Endothelial cell of umbilical vein (primary cell): ENCODE data around the gene DDX52. TPM values are rescaled to one million over a fixed set of nuclear protein-coding genes. Genes with fewer than 3 reads are reported as not detected.

Source experiments
- BruUV-seq: library from RNA; stranded (reverse); fragments of 400-500 nt; replicated peaks from 2 replicates; lab custom pipeline; 2021; lab: Mats Ljungman, UMichigan
- CTCF ChIA-PET: fragments of 300-600, 350-600 bp; sonication (Branson Sonifier 250); formaldehyde crosslinking; loops from one replicate; lab custom pipeline; 2021; ENCODE audit warnings: antibody characterized with exemption, inconsistent platforms; lab: Charles Lee
- POLR2A ChIA-PET: fragments of 300-600, 350-600 bp; sonication (Branson Sonifier 250); formaldehyde crosslinking; loops from one replicate; lab custom pipeline; 2021; ENCODE audit warnings: antibody characterized with exemption, inconsistent platforms; lab: Charles Lee
- DNase-seq: peaks from one replicate; pipeline ENCODE4 v3.0.0-alpha.2; 2011; ENCODE audit warnings: low read depth, low spot score
- FAIRE-seq: peaks from 2 replicates; lab custom pipeline; 2011; peaks lifted over from hg19 to GRCh38; lab: Jason Lieb, UNC
- H2AFZ ChIP-seq: 2 replicates; pipeline ENCODE4 v1.6.0; 2012; ENCODE audit warnings: low read depth, low read length, control low read depth, inconsistent platforms
- H3K27ac ChIP-seq: 2 replicates; pipeline ENCODE4 v1.5.1; 2011; ENCODE audit warnings: low read depth, mild to moderate bottlenecking, control low read depth, low read length, moderate library complexity; ENCODE audit not compliant: insufficient read depth
- H3K27me3 ChIP-seq, 2 experiments: 2 replicates each; pipeline versions ENCODE4 v1.6.0 to v1.6.1; 2011; ENCODE audit warnings: low read length in 2 of 2, mixed read lengths in 1 of 2; ENCODE audit not compliant: control insufficient read depth in 2 of 2, insufficient read depth in 2 of 2
- H3K36me3 ChIP-seq, 2 experiments: 2 replicates in 1 of 2; 3 replicates in 1 of 2; pipeline ENCODE4 v1.5.1; 2011; ENCODE audit warnings: low read length in 2 of 2, mild to moderate bottlenecking in 1 of 2, moderate library complexity in 1 of 2; ENCODE audit not compliant: control insufficient read depth in 2 of 2, insufficient read depth in 2 of 2; ENCODE audit errors: extremely low read depth in 1 of 2
- H3K4me1 ChIP-seq: 3 replicates; pipeline ENCODE4 v1.5.1; 2011; ENCODE audit warnings: mild to moderate bottlenecking, low read length; ENCODE audit not compliant: control insufficient read depth, insufficient read depth; ENCODE audit errors: extremely low read depth
- H3K4me2 ChIP-seq: 2 replicates; pipeline ENCODE4 v1.6.1; 2011; ENCODE audit warnings: low read length, control low read depth, mixed read lengths; ENCODE audit not compliant: insufficient read depth
- H3K4me3 ChIP-seq, 3 experiments: fragments of 200-600 bp in 1 of 3; sonication (generic), shearing (Covaris generic) in 1 of 3; replicated peaks in 1 of 3; 2 replicates each; pipeline ENCODE4 v1.5.1; 2011 to 2016; ENCODE audit warnings: control low read depth in 3 of 3, low read length in 3 of 3, mild to moderate bottlenecking in 2 of 3, inconsistent platforms in 1 of 3, low read depth in 1 of 3, moderate library complexity in 1 of 3; ENCODE audit not compliant: insufficient read depth in 1 of 3
- H3K79me2 ChIP-seq: 2 replicates; pipeline ENCODE4 v1.6.0; 2012; ENCODE audit warnings: low read length, inconsistent platforms; ENCODE audit not compliant: control insufficient read depth, insufficient read depth
- H3K9ac ChIP-seq: replicated peaks from 2 replicates; pipeline ENCODE3; 2011; ENCODE audit warnings: low read length, control low read depth; ENCODE audit not compliant: insufficient read depth; ENCODE audit errors: extremely low read depth
- H3K9me1 ChIP-seq: replicated peaks from 3 replicates; pipeline ENCODE4 v1.6.0; 2011; ENCODE audit warnings: mild to moderate bottlenecking, low read length; ENCODE audit not compliant: control insufficient read depth, insufficient read depth; ENCODE audit errors: extremely low read depth
- H3K9me3 ChIP-seq: replicated peaks from 2 replicates; pipeline ENCODE4 v1.5.1; 2012; ENCODE audit warnings: low read length, inconsistent platforms; ENCODE audit not compliant: control insufficient read depth, insufficient read depth
- H4K20me1 ChIP-seq: replicated peaks from 2 replicates; pipeline ENCODE3; 2011; ENCODE audit warnings: mild to moderate bottlenecking, low read length; ENCODE audit not compliant: control insufficient read depth, insufficient read depth; ENCODE audit errors: extremely low read depth
- EZH2 ChIP-seq: IDR thresholded peaks from 2 replicates; pipeline ENCODE4 v1.6.1; 2012; ENCODE audit warnings: borderline replicate concordance, low read depth, mild to moderate bottlenecking, moderate library complexity, low read length, inconsistent platforms; ENCODE audit not compliant: severe bottlenecking
- FOS ChIP-seq: IDR thresholded peaks from 2 replicates; pipeline ENCODE4 v1.6.1; 2011; ENCODE audit warnings: mild to moderate bottlenecking, low read length, moderate library complexity, borderline replicate concordance; ENCODE audit not compliant: insufficient read depth
- GATA2 ChIP-seq: IDR thresholded peaks from 2 replicates; pipeline ENCODE4 v1.7.0; 2011; ENCODE audit warnings: low read depth, mild to moderate bottlenecking, moderate library complexity, mixed read lengths, low read length; ENCODE audit not compliant: insufficient read length, insufficient read depth
- JUN ChIP-seq: IDR thresholded peaks from 2 replicates; pipeline ENCODE4 v1.6.1; 2011; ENCODE audit warnings: borderline replicate concordance, low read depth; ENCODE audit not compliant: insufficient read length, insufficient read depth
- MYC ChIP-seq: IDR thresholded peaks from one replicate; pipeline ENCODE4 v1.6.1; 2011; ENCODE audit warnings: mild to moderate bottlenecking, low read depth, low read length
- POLR2A ChIP-seq: IDR thresholded peaks from 2 replicates; pipeline ENCODE4 v1.6.1; 2012; ENCODE audit warnings: low read depth, mild to moderate bottlenecking, control low read depth, low read length
- dilution Hi-C: fragments of 300-500 bp; cut with MboI; formaldehyde crosslinking; loops from one replicate; pipeline ENCODE4 v1.15.0; 2019; ENCODE audit warnings: low sequenced_read_pairs; ENCODE audit not compliant: extremely low pct_ligation_motif_present
- intact Hi-C: fragments of 100-400 bp; cut with micrococcal nuclease; formaldehyde crosslinking; loops from one replicate; pipeline ENCODE4 v1.10.0; 2022
- microRNA-seq: library from miRNA; unstranded; fragments of <30 nt; microRNA quantifications from one replicate; pipeline ENCODE4 v1.2.0, GENCODE V29; 2021; ENCODE audit warnings: borderline number of aligned reads, borderline replicate concordance
- polyA plus RNA-seq, 4 experiments: library from polyadenylated mRNA; depleted of rRNA in 3 of 4; stranded (reverse) in 3 of 4; unstranded in 1 of 4; fragments of >200 nt; gene quantifications; 2 replicates each; pipeline versions ENCODE4 v1.2.1 to v1.2.3, GENCODE V29; 2011 to 2012; ENCODE audit warnings: missing spikeins in 1 of 4
- small RNA-seq: library from RNA; depleted of rRNA; stranded (forward); fragments of <200 nt; gene quantifications from one replicate; pipeline ENCODE3, GENCODE V24; 2012; ENCODE audit warnings: low replicate concordance, low read depth; ENCODE audit not compliant: insufficient read depth, insufficient read length
- total RNA-seq: library from RNA; stranded (reverse); gene quantifications from 2 replicates; pipeline ENCODE4 v1.2.3, GENCODE V29; 2021
- TF ChIP-seq, protein P1 (sequence below), 2 donors: IDR thresholded peaks; 1 replicate in 1 of 2; 2 replicates in 1 of 2; pipeline ENCODE4 v1.5.1; 2011; ENCODE audit warnings: low read length in 2 of 2, mild to moderate bottlenecking in 2 of 2, moderate library complexity in 2 of 2, control low read depth in 1 of 2, inconsistent platforms in 1 of 2, low read depth in 1 of 2; ENCODE audit not compliant: insufficient read depth in 1 of 2; ENCODE audit errors: extremely low read depth in 1 of 2

Gene DDX52
- total and polyA plus RNA-seq, 2 donors (not counting 3 experiments of a cell fraction or from before 2014, with no cell fraction given): 12.5 to 58.4 TPM

DNA sequence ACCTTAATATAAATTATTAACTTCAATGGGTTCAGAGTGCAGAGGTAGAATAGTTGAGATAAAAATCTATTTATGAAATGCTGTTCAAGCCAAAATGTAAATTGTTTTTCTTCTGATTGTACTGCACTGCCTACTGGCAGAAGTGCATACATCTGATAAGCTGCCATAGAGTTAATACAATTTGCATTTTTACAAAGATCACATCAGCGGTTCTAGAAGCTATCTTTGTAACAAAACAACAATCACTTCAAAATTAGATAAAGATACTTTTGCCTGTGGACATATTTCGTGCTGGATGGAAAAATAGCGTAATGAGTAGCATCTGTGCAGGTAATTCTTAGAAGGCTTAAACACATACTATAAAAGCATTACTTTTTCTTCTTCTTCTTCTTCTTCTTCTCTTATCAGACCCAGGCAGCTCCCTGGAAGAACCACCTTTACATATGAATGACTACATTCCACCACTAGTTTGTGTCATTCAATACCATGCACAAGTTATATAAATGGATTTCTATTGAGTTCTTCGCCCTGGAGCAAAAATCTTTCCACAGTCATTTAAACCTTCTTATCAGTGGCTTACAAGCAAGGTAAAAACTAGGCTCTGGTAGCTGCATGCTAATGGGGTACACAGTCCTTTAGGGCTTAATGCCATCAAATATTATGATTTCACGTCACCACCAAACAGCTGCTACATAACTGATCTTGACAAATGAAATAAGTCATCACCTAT, 81.1 kb downstream of the DDX52 start:
- TF ChIP-seq GATA2 (no peak), POLR2A (no peak), MYC (no peak), EZH2 (no peak), FOS (no peak), JUN (no peak)
- TF ChIP-seq, protein P1, sequence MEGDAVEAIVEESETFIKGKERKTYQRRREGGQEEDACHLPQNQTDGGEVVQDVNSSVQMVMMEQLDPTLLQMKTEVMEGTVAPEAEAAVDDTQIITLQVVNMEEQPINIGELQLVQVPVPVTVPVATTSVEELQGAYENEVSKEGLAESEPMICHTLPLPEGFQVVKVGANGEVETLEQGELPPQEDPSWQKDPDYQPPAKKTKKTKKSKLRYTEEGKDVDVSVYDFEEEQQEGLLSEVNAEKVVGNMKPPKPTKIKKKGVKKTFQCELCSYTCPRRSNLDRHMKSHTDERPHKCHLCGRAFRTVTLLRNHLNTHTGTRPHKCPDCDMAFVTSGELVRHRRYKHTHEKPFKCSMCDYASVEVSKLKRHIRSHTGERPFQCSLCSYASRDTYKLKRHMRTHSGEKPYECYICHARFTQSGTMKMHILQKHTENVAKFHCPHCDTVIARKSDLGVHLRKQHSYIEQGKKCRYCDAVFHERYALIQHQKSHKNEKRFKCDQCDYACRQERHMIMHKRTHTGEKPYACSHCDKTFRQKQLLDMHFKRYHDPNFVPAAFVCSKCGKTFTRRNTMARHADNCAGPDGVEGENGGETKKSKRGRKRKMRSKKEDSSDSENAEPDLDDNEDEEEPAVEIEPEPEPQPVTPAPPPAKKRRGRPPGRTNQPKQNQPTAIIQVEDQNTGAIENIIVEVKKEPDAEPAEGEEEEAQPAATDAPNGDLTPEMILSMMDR (IDR thresholded peaks at IDR 0.05; ENCODE audit: extremely low read depth in 1 of 2, insufficient read depth in 1 of 2, low read depth in 1 of 2, low read length in 2 of 2): no peak
- H3K9me3 ChIP-seq: no peaks in the 10 kb centered on the region
- H4K20me1 ChIP-seq: no peaks in the 10 kb centered on the region
- no peaks in the 10 kb centered on the region for H3K79me2 ChIP-seq
- no peak overlapping the region for H2AFZ ChIP-seq
- dilution Hi-C loops (no loop called here), intact Hi-C loops (no loop called here)
- H3K4me2 ChIP-seq: no peak overlapping the region
- no peaks in the 10 kb centered on the region for H3K9me1 ChIP-seq
- BruUV-seq: no TSS peak
- no peaks in the 10 kb centered on the region for H3K4me1 ChIP-seq
- H3K9ac ChIP-seq: no peak overlapping the region
- DNase-seq (no peak), FAIRE-seq (no peak)
- peaks cover 10% of the 10 kb centered on the region in 2 experiments for H3K36me3 ChIP-seq
- no peak overlapping the region for H3K27ac ChIP-seq
- ChIA-PET POLR2A (no interaction called here), CTCF (no interaction called here)
- no peak overlapping the region for H3K4me3 ChIP-seq
- H3K27me3 ChIP-seq: no peaks in the 10 kb centered on the region

Small RNA genes within 50 kb of the gene (microRNA-seq; reads per million reads assigned to microRNA genes)
- not detected for gene MIR378J

Small RNA genes within 50 kb of the gene (small RNA-seq; reads per million reads assigned to genes)
- not detected for gene MIR378J

Other genes starting within 250 kb of the DDX52 start
- 116 and 124 TPM in 2 replicates for gene ACACA, start 236.6 kb downstream of the DDX52 start, total RNA-seq
- gene ACACA, start 236.6 kb downstream of the DDX52 start, polyA plus RNA-seq: 55.3 and 56.8 TPM in 2 replicates
- gene TADA2A, start 236.6 kb downstream of the DDX52 start, total RNA-seq: 20.5 and 22.4 TPM in 2 replicates
- gene TADA2A, start 236.6 kb downstream of the DDX52 start, polyA plus RNA-seq: 9.9 and 11.1 TPM in 2 replicates
- 33.5 and 36.4 TPM in 2 replicates for gene DUSP14, start 153.6 kb downstream of the DDX52 start, total RNA-seq
- 62.5 and 64.2 TPM in 2 replicates for gene DUSP14, start 153.6 kb downstream of the DDX52 start, polyA plus RNA-seq
- 42.2 and 43.3 TPM in 2 replicates for gene SYNRG, start 34.0 kb downstream of the DDX52 start, total RNA-seq
- 12.6 and 15.3 TPM in 2 replicates for gene SYNRG, start 34.0 kb downstream of the DDX52 start, polyA plus RNA-seq
- gene HNF1B, start 101.6 kb upstream of the DDX52 start, total RNA-seq: not detected in 2 replicates
- not detected in 2 replicates for gene HNF1B, start 101.6 kb upstream of the DDX52 start, polyA plus RNA-seq